ENCODE measurements around the gene TERT.
"Not testable (repeated sequence)": the region's sequence is repeated elsewhere in the genome, so short reads cannot be mapped to it uniquely, and the experiment has no call there.

- not testable (repeated sequence) for TF ChIP-seq CTCF (IDR thresholded peaks at IDR 0.05; ENCODE audit: borderline replicate concordance, extremely low read depth, low read length, poor library complexity, severe bottlenecking); EZH2 (IDR thresholded peaks at IDR 0.05; ENCODE audit: borderline replicate concordance, low read depth, low read length, severe bottlenecking)
Measured at GRCh38 chr5:1326901-1327756, 32.3 kb upstream of the TERT start.
